ENCODE measurements around the gene HSD3B2.
"Not testable (repeated sequence)": the region's sequence is repeated elsewhere in the genome, so short reads cannot be mapped to it uniquely, and the experiment has no call there.

HSD3B2 gene

DNA sequence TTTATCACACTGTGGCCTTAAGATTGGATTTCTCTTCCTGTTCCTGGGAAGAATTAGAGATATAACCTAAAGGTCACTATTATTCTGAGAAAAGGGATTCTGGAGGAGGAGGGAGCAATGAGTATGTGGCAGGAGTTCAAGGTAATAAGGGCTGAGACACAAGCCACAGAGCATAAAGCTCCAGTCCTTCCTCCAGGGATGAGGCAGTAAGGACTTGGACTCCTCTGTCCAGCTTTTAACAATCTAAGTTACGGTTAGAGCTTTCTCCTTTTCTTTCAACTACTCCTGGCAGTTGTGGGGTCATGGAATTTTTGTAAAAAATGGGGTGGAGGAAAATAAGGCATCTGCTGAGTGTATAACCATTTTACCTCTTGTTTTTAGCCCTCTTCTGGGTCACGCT lies at the start of gene HSD3B2:
TSS of gene HSD3B2 (plus strand) at position 201 of the 400 bp plus-strand sequence. CDS start 270 bp downstream, outside the sequence.
- no peak for DNase-seq (ENCODE audit: low spot score)

GRCh38 chr1:119366424-119366823 lies 48.5 kb upstream of the HSD3B2 start:
- DNase-seq (ENCODE audit: low spot score), result no peak

- no peak for DNase-seq (ENCODE audit: low spot score)
Observed at GRCh38 chr1:119367432-119368124, 47.4 kb upstream of the HSD3B2 start.

DNA sequence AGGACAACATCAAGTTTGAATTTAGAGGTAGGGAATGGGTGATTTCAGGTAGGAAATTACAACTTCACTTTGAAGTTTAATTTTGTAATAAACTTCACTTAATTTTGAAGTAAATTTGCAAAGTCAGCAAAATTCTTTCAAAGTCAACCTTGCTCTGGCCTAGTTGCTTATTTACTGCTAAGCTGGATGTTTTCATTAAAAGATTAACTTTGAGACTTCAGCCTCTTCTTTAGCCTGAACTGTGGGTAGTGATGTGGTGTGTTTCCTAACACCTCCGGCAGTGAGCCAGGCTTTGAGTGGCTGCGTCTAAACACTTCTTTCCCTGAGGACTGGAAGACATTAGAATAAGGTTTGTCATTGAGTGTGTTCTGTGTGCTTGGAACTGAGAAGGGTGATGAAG lies 46.4 kb upstream of the HSD3B2 start, which contains the start of gene HAO2:
TSS of gene HAO2 (plus strand) at position 232 of the 400 bp plus-strand sequence. CDS start 12,301 bp downstream, outside the sequence.
- DNase-seq (ENCODE audit: low spot score), result no peak

- no peak for DNase-seq (ENCODE audit: low spot score)
Observed at GRCh38 chr1:119370748-119371147, 44.2 kb upstream of the HSD3B2 start.

DNA sequence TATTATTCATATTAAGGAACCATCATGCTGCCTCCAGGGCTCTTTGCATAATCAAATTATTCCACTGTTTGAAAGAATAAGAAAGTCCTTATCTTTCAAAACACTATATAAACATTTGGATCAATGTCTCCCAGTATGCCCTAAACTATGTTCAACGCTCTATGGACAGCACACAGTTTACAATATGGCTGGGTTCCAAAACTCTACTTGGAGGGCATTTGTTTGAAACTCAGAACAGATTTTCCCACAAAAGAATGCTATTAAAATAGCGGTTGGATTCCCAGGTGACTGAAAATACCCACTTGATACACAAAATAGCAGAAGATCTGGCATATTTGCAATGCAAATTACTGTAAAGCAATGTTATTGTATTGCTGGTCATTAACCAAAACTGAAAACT lies 43.1 kb upstream of the HSD3B2 start:
- no peak for DNase-seq (ENCODE audit: low spot score)

GRCh38 chr1:119372503-119373086 lies 42.4 kb upstream of the HSD3B2 start:
- peak; percentile 11 for DNase-seq (ENCODE audit: low spot score)

DNA sequence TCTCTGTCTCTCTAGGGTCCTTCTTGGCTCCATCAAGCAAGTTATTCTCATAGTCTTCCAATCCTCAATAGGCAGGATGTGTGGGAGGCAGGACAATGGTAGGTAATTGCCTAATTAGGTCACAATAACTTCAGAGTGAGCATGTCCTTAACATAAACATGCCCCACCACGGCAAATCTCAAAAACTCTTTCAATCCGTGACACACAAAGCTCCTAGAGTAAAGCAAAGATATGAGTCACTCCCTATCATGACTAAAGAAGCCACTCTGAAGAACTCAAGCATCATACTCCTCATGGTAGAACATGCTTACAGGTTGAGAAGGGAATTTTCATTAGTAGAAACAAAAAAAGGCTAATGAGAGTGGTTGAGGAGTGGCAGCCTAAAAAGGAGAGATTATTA lies 41.5 kb upstream of the HSD3B2 start:
- DNase-seq (ENCODE audit: low spot score), result peak; percentile 42

GRCh38 chr1:119374208-119374874 lies 40.6 kb upstream of the HSD3B2 start:
- DNase-seq (ENCODE audit: low spot score), result peak; percentile 75

- DNase-seq (ENCODE audit: low spot score), result no peak
Observed at GRCh38 chr1:119375366-119375765, 39.6 kb upstream of the HSD3B2 start.

- no peak for DNase-seq (ENCODE audit: low spot score)
Observed at GRCh38 chr1:119376594-119376993, 38.4 kb upstream of the HSD3B2 start.

DNA sequence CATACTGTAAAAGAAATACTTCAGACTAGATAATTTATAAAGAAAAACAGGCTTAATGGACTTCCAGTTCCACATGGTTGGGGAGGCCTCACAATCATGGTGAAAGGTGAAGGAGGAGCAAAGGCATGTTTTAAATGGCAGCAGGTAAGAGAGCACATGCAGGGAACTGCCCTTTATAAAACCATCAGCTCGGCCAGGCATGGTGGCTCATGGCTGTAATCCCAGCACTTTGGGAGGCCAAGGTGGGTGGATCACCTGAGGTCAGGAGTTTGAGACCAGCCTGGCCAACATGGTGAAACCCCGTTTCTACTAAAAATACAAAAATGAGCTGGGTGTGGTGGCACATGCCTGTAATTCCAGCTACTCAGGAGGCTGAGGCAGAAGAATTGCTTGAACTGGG lies 37.4 kb upstream of the HSD3B2 start:
- not testable (repeated sequence) for DNase-seq (ENCODE audit: low spot score)

- no peak for DNase-seq (ENCODE audit: low spot score)
Observed at GRCh38 chr1:119379117-119379516, 35.8 kb upstream of the HSD3B2 start.

GRCh38 chr1:119380304-119380703 lies 34.6 kb upstream of the HSD3B2 start:
- DNase-seq (ENCODE audit: low spot score), result no peak

DNA sequence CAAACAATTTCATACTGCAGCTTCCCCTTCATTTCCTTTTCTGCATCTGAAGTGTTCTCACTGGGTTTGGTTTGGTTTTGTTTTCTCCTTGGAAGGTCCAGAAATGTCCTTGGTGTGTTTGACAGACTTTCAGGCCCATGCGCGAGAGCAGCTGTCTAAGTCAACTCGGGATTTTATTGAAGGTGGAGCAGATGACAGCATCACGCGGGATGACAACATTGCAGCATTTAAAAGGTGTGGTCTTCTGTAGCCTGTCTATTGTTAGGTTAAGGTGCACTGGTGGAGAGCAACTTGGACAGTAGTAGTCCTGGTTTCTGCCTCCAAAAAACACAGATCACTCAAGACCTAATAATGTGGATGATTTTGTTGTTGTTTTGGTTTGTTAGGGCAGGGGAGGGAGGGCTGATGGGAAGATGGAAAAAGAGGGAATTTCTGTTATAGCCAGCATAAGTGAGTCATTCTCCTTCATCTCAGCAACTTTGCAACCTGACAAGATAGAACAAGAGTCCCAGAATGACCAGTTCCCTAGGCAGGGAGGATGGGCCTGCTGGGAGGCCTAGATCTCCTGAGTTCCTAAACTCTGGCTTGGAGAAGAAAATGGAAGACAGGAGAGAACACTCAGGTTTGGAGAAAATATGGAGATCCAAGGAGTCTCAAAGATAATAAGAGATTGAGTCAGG lies 33.8 kb upstream of the HSD3B2 start:
- DNase-seq (ENCODE audit: low spot score), result no peak

DNA sequence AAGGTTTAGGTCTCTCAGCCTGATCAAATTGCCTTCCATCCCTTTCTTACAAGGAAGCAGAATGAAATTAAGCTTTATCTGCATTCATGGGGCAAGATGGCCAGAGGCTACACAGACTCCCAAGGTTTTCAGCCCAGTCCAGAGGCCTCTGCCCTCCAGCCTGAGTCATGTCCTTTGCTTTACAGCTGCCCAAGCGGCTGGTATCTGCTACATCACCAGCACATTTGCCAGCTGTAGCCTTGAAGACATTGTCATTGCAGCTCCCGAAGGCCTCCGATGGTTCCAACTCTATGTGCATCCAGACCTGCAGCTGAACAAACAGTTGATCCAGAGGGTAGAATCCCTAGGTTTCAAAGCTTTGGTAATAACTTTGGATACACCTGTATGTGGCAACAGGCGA lies 30.4 kb upstream of the HSD3B2 start:
- DNase-seq (ENCODE audit: low spot score), result no peak

DNA sequence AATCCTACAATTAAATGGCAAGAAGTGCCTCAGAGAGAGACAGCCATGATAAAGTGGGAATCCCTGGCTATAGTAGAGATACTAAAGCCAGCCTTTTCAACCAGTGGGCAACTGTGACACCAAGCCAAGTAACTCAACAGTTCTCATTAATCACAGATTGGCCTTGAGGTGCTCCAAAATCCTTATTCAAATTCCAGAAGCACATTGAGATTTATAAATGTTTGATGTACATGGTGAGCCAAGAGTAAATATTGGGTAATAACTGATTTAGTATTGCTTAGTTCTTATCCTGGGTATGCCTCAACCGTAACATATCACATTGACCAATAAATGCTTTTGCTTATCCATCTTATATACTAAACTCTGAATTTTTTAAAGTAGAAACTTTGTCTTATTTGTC lies 29.3 kb upstream of the HSD3B2 start:
- DNase-seq (ENCODE audit: low spot score), result no peak

- DNase-seq (ENCODE audit: low spot score), result no peak
Observed at GRCh38 chr1:119387858-119388257, 27.1 kb upstream of the HSD3B2 start.

GRCh38 chr1:119388450-119388849 lies 26.5 kb upstream of the HSD3B2 start:
- DNase-seq (ENCODE audit: low spot score), result no peak

- DNase-seq (ENCODE audit: low spot score), result peak; percentile 28
Observed at GRCh38 chr1:119390526-119390925, 24.4 kb upstream of the HSD3B2 start.

GRCh38 chr1:119391749-119392148 lies 23.2 kb upstream of the HSD3B2 start:
- DNase-seq (ENCODE audit: low spot score), result no peak

- peak; percentile 14 for DNase-seq (ENCODE audit: low spot score)
Observed at GRCh38 chr1:119394085-119394484, 20.9 kb upstream of the HSD3B2 start.

DNA sequence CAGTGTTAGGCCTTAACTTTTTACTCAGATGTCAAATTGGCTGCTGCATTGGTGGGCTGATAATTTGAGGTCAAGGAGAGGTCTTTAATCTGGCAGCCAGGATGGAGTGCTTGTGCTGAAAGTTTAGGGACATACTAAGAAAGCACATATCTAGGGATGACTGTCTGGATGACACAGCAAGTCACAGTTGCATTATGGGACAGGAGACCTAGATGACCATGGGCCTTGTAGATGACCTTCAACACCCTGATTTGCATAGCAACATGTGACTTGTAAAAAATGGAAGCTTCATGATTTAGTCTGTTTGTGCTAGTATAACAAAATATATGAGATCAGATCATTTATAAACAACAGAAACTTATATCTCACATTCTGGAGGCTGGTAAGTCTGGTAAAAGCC lies 18.0 kb upstream of the HSD3B2 start:
- DNase-seq (ENCODE audit: low spot score), result no peak

Measured in LoVo (cell line).